ENCODE results near the gene SRGAP3.

SRGAP3 gene

GRCh38 chr3:8986741-8987140, 262.7 kb downstream of the SRGAP3 start:
- Histone ChIP-seq H3K4me3 (ENCODE audit: low read depth in 1 of 2, low read length in 1 of 2) (no peak overlapping the region), H3K27me3 (no peaks in the 10 kb centered on the region), H3K9me3 (no peaks in the 10 kb centered on the region), H3K27ac (no peak overlapping the region), H3K36me3 (no peaks in the 10 kb centered on the region), H3K4me1 (ENCODE audit: control insufficient read depth in 1 of 2, insufficient read depth in 1 of 2, low read depth in 1 of 2, low read length in 1 of 2) (peaks cover 0 to 3% of the 10 kb centered on the region in 2 experiments)
- TF ChIP-seq, protein P1, sequence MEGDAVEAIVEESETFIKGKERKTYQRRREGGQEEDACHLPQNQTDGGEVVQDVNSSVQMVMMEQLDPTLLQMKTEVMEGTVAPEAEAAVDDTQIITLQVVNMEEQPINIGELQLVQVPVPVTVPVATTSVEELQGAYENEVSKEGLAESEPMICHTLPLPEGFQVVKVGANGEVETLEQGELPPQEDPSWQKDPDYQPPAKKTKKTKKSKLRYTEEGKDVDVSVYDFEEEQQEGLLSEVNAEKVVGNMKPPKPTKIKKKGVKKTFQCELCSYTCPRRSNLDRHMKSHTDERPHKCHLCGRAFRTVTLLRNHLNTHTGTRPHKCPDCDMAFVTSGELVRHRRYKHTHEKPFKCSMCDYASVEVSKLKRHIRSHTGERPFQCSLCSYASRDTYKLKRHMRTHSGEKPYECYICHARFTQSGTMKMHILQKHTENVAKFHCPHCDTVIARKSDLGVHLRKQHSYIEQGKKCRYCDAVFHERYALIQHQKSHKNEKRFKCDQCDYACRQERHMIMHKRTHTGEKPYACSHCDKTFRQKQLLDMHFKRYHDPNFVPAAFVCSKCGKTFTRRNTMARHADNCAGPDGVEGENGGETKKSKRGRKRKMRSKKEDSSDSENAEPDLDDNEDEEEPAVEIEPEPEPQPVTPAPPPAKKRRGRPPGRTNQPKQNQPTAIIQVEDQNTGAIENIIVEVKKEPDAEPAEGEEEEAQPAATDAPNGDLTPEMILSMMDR (IDR thresholded peaks at IDR 0.05), result no peak

DNA sequence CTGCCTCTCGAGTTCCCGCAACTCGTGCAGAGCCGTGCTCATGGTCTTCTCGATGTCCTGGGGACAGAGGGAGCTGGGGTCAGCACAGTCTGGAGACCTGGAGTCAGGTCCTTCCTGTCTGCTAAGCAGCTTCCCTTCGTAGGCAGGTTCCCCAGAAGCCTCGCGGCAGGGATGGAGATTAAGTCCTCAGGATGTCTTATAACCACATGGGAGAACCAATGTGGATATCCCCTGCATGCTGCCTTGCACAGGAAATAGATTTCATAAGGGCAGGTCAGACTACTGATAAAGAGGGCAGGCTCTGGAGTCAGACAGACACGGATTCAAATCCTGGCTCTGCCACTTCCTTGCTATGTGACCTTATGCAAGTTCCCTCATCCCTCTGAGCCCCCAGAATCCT, 263.6 kb downstream of the SRGAP3 start:
- TF ChIP-seq, protein P1 (IDR thresholded peaks at IDR 0.05), result no peak
- no peaks in the 10 kb centered on the region for H3K27me3 ChIP-seq
- no peak overlapping the region for H3K4me3 ChIP-seq (ENCODE audit: low read depth in 1 of 2, low read length in 1 of 2)
- H3K4me1 ChIP-seq (ENCODE audit: control insufficient read depth in 1 of 2, insufficient read depth in 1 of 2, low read depth in 1 of 2, low read length in 1 of 2), result peaks cover 5% of the 10 kb centered on the region in 2 experiments
- no peak overlapping the region for H3K27ac ChIP-seq
- no peaks in the 10 kb centered on the region for H3K9me3 ChIP-seq
- H3K36me3 ChIP-seq, result no peaks in the 10 kb centered on the region

- TF ChIP-seq, protein P1 (IDR thresholded peaks at IDR 0.05), result no peak
- H3K4me3 ChIP-seq (ENCODE audit: low read depth in 1 of 2, low read length in 1 of 2), result no peak overlapping the region
- no peak overlapping the region for H3K27ac ChIP-seq
- no peaks in the 10 kb centered on the region for H3K9me3 ChIP-seq
- H3K4me1 ChIP-seq (ENCODE audit: control insufficient read depth in 1 of 2, insufficient read depth in 1 of 2, low read depth in 1 of 2, low read length in 1 of 2), result peaks cover 9 to 10% of the 10 kb centered on the region in 2 experiments
- no peaks in the 10 kb centered on the region for H3K27me3 ChIP-seq
- H3K36me3 ChIP-seq, result no peaks in the 10 kb centered on the region
Observed at GRCh38 chr3:8985411-8985831, 264.0 kb downstream of the SRGAP3 start.

- no peaks in the 10 kb centered on the region for H3K27me3 ChIP-seq
- peaks cover under 1% of the 10 kb centered on the region for H3K9me3 ChIP-seq
- TF ChIP-seq, protein P1 (IDR thresholded peaks at IDR 0.05), result no peak
- H3K27ac ChIP-seq, result no peak overlapping the region
- no peak overlapping the region for H3K4me3 ChIP-seq (ENCODE audit: low read depth in 1 of 2, low read length in 1 of 2)
- no peaks in the 10 kb centered on the region for H3K36me3 ChIP-seq
- H3K4me1 ChIP-seq (ENCODE audit: control insufficient read depth in 1 of 2, insufficient read depth in 1 of 2, low read depth in 1 of 2, low read length in 1 of 2), result peaks cover 13 to 17% of the 10 kb centered on the region in 2 experiments
Observed at GRCh38 chr3:8984526-8984925, 264.9 kb downstream of the SRGAP3 start.

- H3K27me3 ChIP-seq, result no peaks in the 10 kb centered on the region
- H3K4me1 ChIP-seq (ENCODE audit: control insufficient read depth in 1 of 2, insufficient read depth in 1 of 2, low read depth in 1 of 2, low read length in 1 of 2), result peaks cover 13 to 17% of the 10 kb centered on the region in 2 experiments
- no peak overlapping the region for H3K27ac ChIP-seq
- peaks cover 5% of the 10 kb centered on the region for H3K9me3 ChIP-seq
- no peak overlapping the region for H3K4me3 ChIP-seq (ENCODE audit: low read depth in 1 of 2, low read length in 1 of 2)
- TF ChIP-seq, protein P1 (IDR thresholded peaks at IDR 0.05), result no peak
- H3K36me3 ChIP-seq, result no peaks in the 10 kb centered on the region
Observed at GRCh38 chr3:8984081-8984480, 265.4 kb downstream of the SRGAP3 start.

- no peak overlapping the region for H3K27ac ChIP-seq
- TF ChIP-seq, protein P1 (IDR thresholded peaks at IDR 0.05), result no peak
- no peak overlapping the region for H3K4me3 ChIP-seq (ENCODE audit: low read depth in 1 of 2, low read length in 1 of 2)
Observed at GRCh38 chr3:8983591-8983990, 265.9 kb downstream of the SRGAP3 start.

More at GRCh38 chr3:8983591-8983990, 265.9 kb downstream of the SRGAP3 start:
- Histone ChIP-seq H3K27me3 (no peaks in the 10 kb centered on the region), H3K4me1 (ENCODE audit: control insufficient read depth in 1 of 2, insufficient read depth in 1 of 2, low read depth in 1 of 2, low read length in 1 of 2) (peaks cover 13 to 17% of the 10 kb centered on the region in 2 experiments), H3K9me3 (peaks cover 5% of the 10 kb centered on the region), H3K36me3 (no peaks in the 10 kb centered on the region)
